ENCODE data around the gene ZFP36. TPM values are rescaled to one million over a fixed set of nuclear protein-coding genes. Genes with fewer than 3 reads are reported as not detected.

ZFP36 gene
- total RNA-seq, 1 experiment from 2014 or later = 17.3 TPM

DNA sequence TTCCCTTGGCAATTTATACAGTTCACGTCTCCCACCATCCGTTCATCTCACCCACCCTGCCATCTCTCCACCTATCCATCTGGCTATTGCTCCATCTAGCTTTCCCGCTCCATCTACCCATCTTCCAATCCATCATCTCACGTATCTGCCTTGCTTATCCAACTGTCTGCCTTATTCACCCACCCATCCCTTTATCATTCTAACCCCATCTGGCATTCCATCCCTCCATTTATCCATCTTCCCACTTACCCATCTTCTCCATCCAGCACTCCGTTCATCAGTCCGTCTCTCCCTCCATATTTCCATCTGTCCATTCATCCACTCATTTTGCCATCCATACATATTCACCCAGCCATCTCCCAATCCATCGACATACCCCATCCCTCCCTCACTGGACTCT is 19.1 kb downstream of the ZFP36 start (continued):
- TF ChIP-seq OVOL2 (CRISPR knock-in tag; IDR thresholded peaks at IDR 0.05; ENCODE audit: borderline replicate concordance) = no peak
- no peak for TF ChIP-seq MYBL2 (CRISPR knock-in tag; IDR thresholded peaks at IDR 0.05)
- no peak for TF ChIP-seq ERG (CRISPR knock-in tag; IDR thresholded peaks at IDR 0.05)
- TF ChIP-seq, protein P1, sequence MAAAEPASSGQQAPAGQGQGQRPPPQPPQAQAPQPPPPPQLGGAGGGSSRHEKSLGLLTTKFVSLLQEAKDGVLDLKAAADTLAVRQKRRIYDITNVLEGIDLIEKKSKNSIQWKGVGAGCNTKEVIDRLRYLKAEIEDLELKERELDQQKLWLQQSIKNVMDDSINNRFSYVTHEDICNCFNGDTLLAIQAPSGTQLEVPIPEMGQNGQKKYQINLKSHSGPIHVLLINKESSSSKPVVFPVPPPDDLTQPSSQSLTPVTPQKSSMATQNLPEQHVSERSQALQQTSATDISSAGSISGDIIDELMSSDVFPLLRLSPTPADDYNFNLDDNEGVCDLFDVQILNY (CRISPR knock-in tag; IDR thresholded peaks at IDR 0.05) = no peak
- no peak for TF ChIP-seq ZNF138 (CRISPR knock-in tag; conservative IDR thresholded peaks at IDR 0.05)

- CTCF ChIA-PET = interaction anchor here (2.2 to 3.5 kb wide), 2 partner anchors 11 to 48 kb away, joined by 10 to 18 read pairs; no protein-coding TSS in a partner anchor
- POLR2A ChIA-PET = interaction anchor here (0.7 to 2.1 kb wide), 2 partner anchors 10 to 11 kb away, joined by 4 to 11 read pairs; partner anchors contain the start of gene RPS16
- H3K27me3 Mint-ChIP-seq (ENCODE audit: low read depth) = no peaks in the 10 kb centered on the region
These were observed 19.5 kb downstream of the ZFP36 start for GRCh38 chr19:39426170-39426569.

More at GRCh38 chr19:39426170-39426569, 19.5 kb downstream of the ZFP36 start:
- peaks cover 24% of the 10 kb centered on the region for H3K36me3 Mint-ChIP-seq
- no peak overlapping the region for H3K4me3 Mint-ChIP-seq
- H3K9me3 Mint-ChIP-seq = no peaks in the 10 kb centered on the region
- peaks cover 31% of the 10 kb centered on the region for H3K4me1 Mint-ChIP-seq
- TF ChIP-seq CREM (CRISPR knock-in tag; IDR thresholded peaks at IDR 0.05) (no peak), MLX (CRISPR knock-in tag; IDR thresholded peaks at IDR 0.05) (no peak), RELA (CRISPR knock-in tag; IDR thresholded peaks at IDR 0.05; ENCODE audit: borderline replicate concordance) (no peak), MAX (CRISPR knock-in tag; IDR thresholded peaks at IDR 0.05) (no peak), ELF4 (CRISPR knock-in tag; IDR thresholded peaks at IDR 0.05; ENCODE audit: low read depth) (no peak), NR3C1 (CRISPR knock-in tag; conservative IDR thresholded peaks at IDR 0.05; ENCODE audit: low read depth) (no peak), AR (CRISPR knock-in tag; IDR thresholded peaks at IDR 0.05) (no peak), ZNF671 (CRISPR knock-in tag; IDR thresholded peaks at IDR 0.05) (no peak)
- TF ChIP-seq, protein P2, sequence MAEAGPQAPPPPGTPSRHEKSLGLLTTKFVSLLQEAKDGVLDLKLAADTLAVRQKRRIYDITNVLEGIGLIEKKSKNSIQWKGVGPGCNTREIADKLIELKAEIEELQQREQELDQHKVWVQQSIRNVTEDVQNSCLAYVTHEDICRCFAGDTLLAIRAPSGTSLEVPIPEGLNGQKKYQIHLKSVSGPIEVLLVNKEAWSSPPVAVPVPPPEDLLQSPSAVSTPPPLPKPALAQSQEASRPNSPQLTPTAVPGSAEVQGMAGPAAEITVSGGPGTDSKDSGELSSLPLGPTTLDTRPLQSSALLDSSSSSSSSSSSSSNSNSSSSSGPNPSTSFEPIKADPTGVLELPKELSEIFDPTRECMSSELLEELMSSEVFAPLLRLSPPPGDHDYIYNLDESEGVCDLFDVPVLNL (CRISPR knock-in tag; IDR thresholded peaks at IDR 0.05; ENCODE audit: borderline replicate concordance, low read depth) = no peak
- TF ChIP-seq, protein P3, sequence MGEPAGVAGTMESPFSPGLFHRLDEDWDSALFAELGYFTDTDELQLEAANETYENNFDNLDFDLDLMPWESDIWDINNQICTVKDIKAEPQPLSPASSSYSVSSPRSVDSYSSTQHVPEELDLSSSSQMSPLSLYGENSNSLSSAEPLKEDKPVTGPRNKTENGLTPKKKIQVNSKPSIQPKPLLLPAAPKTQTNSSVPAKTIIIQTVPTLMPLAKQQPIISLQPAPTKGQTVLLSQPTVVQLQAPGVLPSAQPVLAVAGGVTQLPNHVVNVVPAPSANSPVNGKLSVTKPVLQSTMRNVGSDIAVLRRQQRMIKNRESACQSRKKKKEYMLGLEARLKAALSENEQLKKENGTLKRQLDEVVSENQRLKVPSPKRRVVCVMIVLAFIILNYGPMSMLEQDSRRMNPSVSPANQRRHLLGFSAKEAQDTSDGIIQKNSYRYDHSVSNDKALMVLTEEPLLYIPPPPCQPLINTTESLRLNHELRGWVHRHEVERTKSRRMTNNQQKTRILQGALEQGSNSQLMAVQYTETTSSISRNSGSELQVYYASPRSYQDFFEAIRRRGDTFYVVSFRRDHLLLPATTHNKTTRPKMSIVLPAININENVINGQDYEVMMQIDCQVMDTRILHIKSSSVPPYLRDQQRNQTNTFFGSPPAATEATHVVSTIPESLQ (CRISPR knock-in tag; IDR thresholded peaks at IDR 0.05) = no peak
- TF ChIP-seq, protein P4, sequence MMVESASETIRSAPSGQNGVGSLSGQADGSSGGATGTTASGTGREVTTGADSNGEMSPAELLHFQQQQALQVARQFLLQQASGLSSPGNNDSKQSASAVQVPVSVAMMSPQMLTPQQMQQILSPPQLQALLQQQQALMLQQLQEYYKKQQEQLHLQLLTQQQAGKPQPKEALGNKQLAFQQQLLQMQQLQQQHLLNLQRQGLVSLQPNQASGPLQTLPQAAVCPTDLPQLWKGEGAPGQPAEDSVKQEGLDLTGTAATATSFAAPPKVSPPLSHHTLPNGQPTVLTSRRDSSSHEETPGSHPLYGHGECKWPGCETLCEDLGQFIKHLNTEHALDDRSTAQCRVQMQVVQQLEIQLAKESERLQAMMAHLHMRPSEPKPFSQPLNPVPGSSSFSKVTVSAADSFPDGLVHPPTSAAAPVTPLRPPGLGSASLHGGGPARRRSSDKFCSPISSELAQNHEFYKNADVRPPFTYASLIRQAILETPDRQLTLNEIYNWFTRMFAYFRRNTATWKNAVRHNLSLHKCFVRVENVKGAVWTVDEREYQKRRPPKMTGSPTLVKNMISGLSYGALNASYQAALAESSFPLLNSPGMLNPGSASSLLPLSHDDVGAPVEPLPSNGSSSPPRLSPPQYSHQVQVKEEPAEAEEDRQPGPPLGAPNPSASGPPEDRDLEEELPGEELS (CRISPR knock-in tag; IDR thresholded peaks at IDR 0.05) = no peak
- TF ChIP-seq, protein P5, sequence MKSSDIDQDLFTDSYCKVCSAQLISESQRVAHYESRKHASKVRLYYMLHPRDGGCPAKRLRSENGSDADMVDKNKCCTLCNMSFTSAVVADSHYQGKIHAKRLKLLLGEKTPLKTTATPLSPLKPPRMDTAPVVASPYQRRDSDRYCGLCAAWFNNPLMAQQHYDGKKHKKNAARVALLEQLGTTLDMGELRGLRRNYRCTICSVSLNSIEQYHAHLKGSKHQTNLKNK (CRISPR knock-in tag; IDR thresholded peaks at IDR 0.05) = no peak
- H3K27ac Mint-ChIP-seq = peak overlapping the region; percentile 9; the same call in 1 of the 2 replicates
- DNase-seq (ENCODE audit: low spot score) = no peak
- ATAC-seq = no peak
